ENCODE results near the gene CYLD.

Gene CYLD

GRCh38 chr16:50842589-50842988 is 100.7 kb downstream of the CYLD start:
- H3K27me3 ChIP-seq (ENCODE audit: insufficient read depth, poor library complexity, severe bottlenecking): no peaks in the 10 kb centered on the region
- no peaks in the 10 kb centered on the region for H3K4me1 ChIP-seq (ENCODE audit: insufficient read depth, poor library complexity, severe bottlenecking)
- H3K36me3 ChIP-seq (ENCODE audit: low read depth): no peaks in the 10 kb centered on the region
- no peaks in the 10 kb centered on the region for H3K9me3 ChIP-seq (ENCODE audit: severe bottlenecking)
- ATAC-seq (ENCODE audit: low read depth) (no peak), DNase-seq (ENCODE audit: low spot score) (no peak)
- no peak overlapping the region for H3K4me3 ChIP-seq (ENCODE audit: severe bottlenecking)
- TF ChIP-seq CTCF (IDR thresholded peaks at IDR 0.05; ENCODE audit: poor library complexity, severe bottlenecking): no peak
- H3K27ac ChIP-seq (ENCODE audit: poor library complexity, severe bottlenecking): no peak overlapping the region

GRCh38 chr16:50844840-50845239 is 103.0 kb downstream of the CYLD start:
- H3K27me3 ChIP-seq (ENCODE audit: insufficient read depth, poor library complexity, severe bottlenecking): no peaks in the 10 kb centered on the region
- TF ChIP-seq CTCF (IDR thresholded peaks at IDR 0.05; ENCODE audit: poor library complexity, severe bottlenecking): no peak
- H3K4me3 ChIP-seq (ENCODE audit: severe bottlenecking): no peak overlapping the region
- no peaks in the 10 kb centered on the region for H3K4me1 ChIP-seq (ENCODE audit: insufficient read depth, poor library complexity, severe bottlenecking)
- H3K27ac ChIP-seq (ENCODE audit: poor library complexity, severe bottlenecking): no peak overlapping the region
- no peaks in the 10 kb centered on the region for H3K9me3 ChIP-seq (ENCODE audit: severe bottlenecking)
- no peaks in the 10 kb centered on the region for H3K36me3 ChIP-seq (ENCODE audit: low read depth)
- ATAC-seq (ENCODE audit: low read depth): no peak
- no peak for DNase-seq (ENCODE audit: low spot score)

GRCh38 chr16:50845296-50845695 is 103.4 kb downstream of the CYLD start:
- H3K27ac ChIP-seq (ENCODE audit: poor library complexity, severe bottlenecking): no peak overlapping the region
- DNase-seq (ENCODE audit: low spot score): no peak
- no peaks in the 10 kb centered on the region for H3K27me3 ChIP-seq (ENCODE audit: insufficient read depth, poor library complexity, severe bottlenecking)
- H3K4me1 ChIP-seq (ENCODE audit: insufficient read depth, poor library complexity, severe bottlenecking): no peaks in the 10 kb centered on the region
- no peaks in the 10 kb centered on the region for H3K9me3 ChIP-seq (ENCODE audit: severe bottlenecking)
- no peak for ATAC-seq (ENCODE audit: low read depth)
- no peaks in the 10 kb centered on the region for H3K36me3 ChIP-seq (ENCODE audit: low read depth)
- no peak overlapping the region for H3K4me3 ChIP-seq (ENCODE audit: severe bottlenecking)
- no peak for TF ChIP-seq CTCF (IDR thresholded peaks at IDR 0.05; ENCODE audit: poor library complexity, severe bottlenecking)

- Histone ChIP-seq H3K36me3 (ENCODE audit: low read depth) (no peaks in the 10 kb centered on the region), H3K27me3 (ENCODE audit: insufficient read depth, poor library complexity, severe bottlenecking) (no peaks in the 10 kb centered on the region)
Observed at GRCh38 chr16:50846511-50846910, 104.6 kb downstream of the CYLD start.

GRCh38 chr16:50847166-50847565 is 105.3 kb downstream of the CYLD start:
- Histone ChIP-seq H3K4me3 (ENCODE audit: severe bottlenecking) (no peak overlapping the region), H3K4me1 (ENCODE audit: insufficient read depth, poor library complexity, severe bottlenecking) (no peaks in the 10 kb centered on the region), H3K9me3 (ENCODE audit: severe bottlenecking) (no peaks in the 10 kb centered on the region), H3K27me3 (ENCODE audit: insufficient read depth, poor library complexity, severe bottlenecking) (no peaks in the 10 kb centered on the region), H3K27ac (ENCODE audit: poor library complexity, severe bottlenecking) (no peak overlapping the region), H3K36me3 (ENCODE audit: low read depth) (no peaks in the 10 kb centered on the region)
- TF ChIP-seq CTCF (IDR thresholded peaks at IDR 0.05; ENCODE audit: poor library complexity, severe bottlenecking): no peak
- ATAC-seq (ENCODE audit: low read depth) (no peak), DNase-seq (ENCODE audit: low spot score) (no peak)

More at GRCh38 chr16:50846511-50846910, 104.6 kb downstream of the CYLD start:
- Histone ChIP-seq H3K4me3 (ENCODE audit: severe bottlenecking) (no peak overlapping the region), H3K4me1 (ENCODE audit: insufficient read depth, poor library complexity, severe bottlenecking) (no peaks in the 10 kb centered on the region), H3K27ac (ENCODE audit: poor library complexity, severe bottlenecking) (no peak overlapping the region), H3K9me3 (ENCODE audit: severe bottlenecking) (no peaks in the 10 kb centered on the region)
- no peak for TF ChIP-seq CTCF (IDR thresholded peaks at IDR 0.05; ENCODE audit: poor library complexity, severe bottlenecking)
- DNase-seq (ENCODE audit: low spot score): no peak
- no peak for ATAC-seq (ENCODE audit: low read depth)

Data from RWPE2 (cell line).